ENCODE results near the gene DNAJC5.

DNAJC5 gene

GRCh38 chr20:63890616-63891015 is 4.3 kb upstream of the DNAJC5 start:
- Histone ChIP-seq H2BK120ac (ENCODE audit: low read depth, low read length) (no peak overlapping the region), H3K9ac (ENCODE audit: low read length) (no peak overlapping the region), H3K23ac (ENCODE audit: low read length) (no peak overlapping the region), H4K8ac (ENCODE audit: low read depth, low read length) (no peak overlapping the region), H3K27ac (ENCODE audit: low read depth, low read length) (no peak overlapping the region), H3K36me3 (ENCODE audit: control insufficient read depth, insufficient read depth, low read length) (peaks cover 9% of the 10 kb centered on the region), H3K18ac (ENCODE audit: low read length) (no peak overlapping the region), H2BK15ac (replicated peaks; ENCODE audit: low read depth) (no peak overlapping the region), H3K79me1 (ENCODE audit: low read length) (peaks cover under 1% of the 10 kb centered on the region), H3K27me3 (ENCODE audit: insufficient read depth, low read length, poor library complexity) (no peaks in the 10 kb centered on the region), H3K56ac (ENCODE audit: low read length) (no peak overlapping the region), H3K4me1 (ENCODE audit: control insufficient read depth, low read depth, low read length) (peaks cover 2% of the 10 kb centered on the region), H3K4me2 (ENCODE audit: low read length) (no peak overlapping the region), H2BK5ac (ENCODE audit: low read length) (no peak overlapping the region), H3K4me3 (ENCODE audit: low read length) (no peak overlapping the region), H2AK5ac (ENCODE audit: low read length) (no peak overlapping the region), H4K5ac (ENCODE audit: low read length) (no peak overlapping the region), H3K4ac (ENCODE audit: low read depth, low read length) (no peak overlapping the region), H3K79me2 (ENCODE audit: control insufficient read depth, insufficient read depth, low read length) (no peaks in the 10 kb centered on the region)
- DNase-seq: no peak
- no CpG with 5 or more reads among the region's 7 CpGs for WGBS (ENCODE audit: extremely low coverage, insufficient coverage, low lambda C conversion rate)

- no peaks in the 10 kb centered on the region for H3K27me3 ChIP-seq (ENCODE audit: insufficient read depth, low read length, poor library complexity)
- H3K79me2 ChIP-seq (ENCODE audit: control insufficient read depth, insufficient read depth, low read length): peaks cover 3% of the 10 kb centered on the region
- H3K79me1 ChIP-seq (ENCODE audit: low read length): peaks cover under 1% of the 10 kb centered on the region
- no peak overlapping the region for H3K27ac ChIP-seq (ENCODE audit: low read depth, low read length)
- H3K56ac ChIP-seq (ENCODE audit: low read length): no peak overlapping the region
- no peak overlapping the region for H3K4ac ChIP-seq (ENCODE audit: low read depth, low read length)
- H2BK120ac ChIP-seq (ENCODE audit: low read depth, low read length): no peak overlapping the region
- no peak overlapping the region for H4K5ac ChIP-seq (ENCODE audit: low read length)
- no peak overlapping the region for H2BK5ac ChIP-seq (ENCODE audit: low read length)
- peaks cover 9% of the 10 kb centered on the region for H3K36me3 ChIP-seq (ENCODE audit: control insufficient read depth, insufficient read depth, low read length)
- H3K23ac ChIP-seq (ENCODE audit: low read length): no peak overlapping the region
- H2AK5ac ChIP-seq (ENCODE audit: low read length): no peak overlapping the region
- WGBS (ENCODE audit: extremely low coverage, insufficient coverage, low lambda C conversion rate): no CpG with 5 or more reads among the region's 29 CpGs
- DNase-seq: peak; percentile 13
- no peak overlapping the region for H3K9ac ChIP-seq (ENCODE audit: low read length)
- H3K4me2 ChIP-seq (ENCODE audit: low read length): no peak overlapping the region
- no peak overlapping the region for H2BK15ac ChIP-seq (replicated peaks; ENCODE audit: low read depth)
- peaks cover 6% of the 10 kb centered on the region for H3K4me1 ChIP-seq (ENCODE audit: control insufficient read depth, low read depth, low read length)
- H4K8ac ChIP-seq (ENCODE audit: low read depth, low read length): no peak overlapping the region
- no peak overlapping the region for H3K18ac ChIP-seq (ENCODE audit: low read length)
- no peak overlapping the region for H3K4me3 ChIP-seq (ENCODE audit: low read length)
Observed at GRCh38 chr20:63891061-63892002, 3.6 kb upstream of the DNAJC5 start.

GRCh38 chr20:63892402-63892801 is 2.5 kb upstream of the DNAJC5 start:
- no peak for DNase-seq
- Histone ChIP-seq H3K4ac (ENCODE audit: low read depth, low read length) (no peak overlapping the region), H3K79me1 (ENCODE audit: low read length) (peaks cover 5% of the 10 kb centered on the region), H3K56ac (ENCODE audit: low read length) (no peak overlapping the region), H3K27me3 (ENCODE audit: insufficient read depth, low read length, poor library complexity) (no peaks in the 10 kb centered on the region), H3K18ac (ENCODE audit: low read length) (no peak overlapping the region), H2BK15ac (replicated peaks; ENCODE audit: low read depth) (no peak overlapping the region), H2BK5ac (ENCODE audit: low read length) (no peak overlapping the region), H3K79me2 (ENCODE audit: control insufficient read depth, insufficient read depth, low read length) (peaks cover 9% of the 10 kb centered on the region), H3K9ac (ENCODE audit: low read length) (no peak overlapping the region), H3K4me1 (ENCODE audit: control insufficient read depth, low read depth, low read length) (peaks cover 8% of the 10 kb centered on the region), H3K36me3 (ENCODE audit: control insufficient read depth, insufficient read depth, low read length) (peaks cover 9% of the 10 kb centered on the region), H3K4me2 (ENCODE audit: low read length) (no peak overlapping the region), H4K5ac (ENCODE audit: low read length) (no peak overlapping the region), H3K23ac (ENCODE audit: low read length) (no peak overlapping the region), H3K27ac (ENCODE audit: low read depth, low read length) (no peak overlapping the region), H2AK5ac (ENCODE audit: low read length) (no peak overlapping the region), H2BK120ac (ENCODE audit: low read depth, low read length) (no peak overlapping the region), H3K4me3 (ENCODE audit: low read length) (no peak overlapping the region), H4K8ac (ENCODE audit: low read depth, low read length) (no peak overlapping the region)
- no CpG with 5 or more reads among the region's 7 CpGs for WGBS (ENCODE audit: extremely low coverage, insufficient coverage, low lambda C conversion rate)

- no peaks in the 10 kb centered on the region for H3K27me3 ChIP-seq (ENCODE audit: insufficient read depth, low read length, poor library complexity)
- H3K23ac ChIP-seq (ENCODE audit: low read length): peak overlapping the region; percentile 89
- H3K4me1 ChIP-seq (ENCODE audit: control insufficient read depth, low read depth, low read length): peaks cover 8% of the 10 kb centered on the region
- H3K4me3 ChIP-seq (ENCODE audit: low read length): no peak overlapping the region
- no CpG with 5 or more reads among the region's 6 CpGs for WGBS (ENCODE audit: extremely low coverage, insufficient coverage, low lambda C conversion rate)
- no peak overlapping the region for H4K8ac ChIP-seq (ENCODE audit: low read depth, low read length)
- no peak overlapping the region for H2AK5ac ChIP-seq (ENCODE audit: low read length)
- H3K9ac ChIP-seq (ENCODE audit: low read length): peak overlapping the region; percentile 55
- no peak overlapping the region for H3K18ac ChIP-seq (ENCODE audit: low read length)
- peaks cover 18% of the 10 kb centered on the region for H3K79me2 ChIP-seq (ENCODE audit: control insufficient read depth, insufficient read depth, low read length)
- H3K4me2 ChIP-seq (ENCODE audit: low read length): peak overlapping the region; percentile 96
- no peak overlapping the region for H4K5ac ChIP-seq (ENCODE audit: low read length)
- H2BK5ac ChIP-seq (ENCODE audit: low read length): no peak overlapping the region
- H2BK15ac ChIP-seq (replicated peaks; ENCODE audit: low read depth): no peak overlapping the region
- no peak overlapping the region for H3K27ac ChIP-seq (ENCODE audit: low read depth, low read length)
- peaks cover 5% of the 10 kb centered on the region for H3K36me3 ChIP-seq (ENCODE audit: control insufficient read depth, insufficient read depth, low read length)
- H3K4ac ChIP-seq (ENCODE audit: low read depth, low read length): no peak overlapping the region
- peaks cover 13% of the 10 kb centered on the region for H3K79me1 ChIP-seq (ENCODE audit: low read length)
- no peak overlapping the region for H2BK120ac ChIP-seq (ENCODE audit: low read depth, low read length)
- H3K56ac ChIP-seq (ENCODE audit: low read length): peak overlapping the region; percentile 60
- DNase-seq: no peak
Observed at GRCh38 chr20:63893999-63894357, 948 bp upstream of the DNAJC5 start.

GRCh38 chr20:63895202-63895951 is 451 bp downstream of the DNAJC5 start:
- Histone ChIP-seq H3K23ac (ENCODE audit: low read length) (no peak overlapping the region), H3K79me1 (ENCODE audit: low read length) (peaks cover 13% of the 10 kb centered on the region), H3K4ac (ENCODE audit: low read depth, low read length) (peak overlapping the region; percentile 88), H2AK5ac (ENCODE audit: low read length) (no peak overlapping the region), H3K79me2 (ENCODE audit: control insufficient read depth, insufficient read depth, low read length) (peaks cover 18% of the 10 kb centered on the region), H4K8ac (ENCODE audit: low read depth, low read length) (peak overlapping the region; percentile 56), H3K4me1 (ENCODE audit: control insufficient read depth, low read depth, low read length) (peaks cover 8% of the 10 kb centered on the region), H3K56ac (ENCODE audit: low read length) (peak overlapping the region; percentile 46), H3K27me3 (ENCODE audit: insufficient read depth, low read length, poor library complexity) (no peaks in the 10 kb centered on the region), H3K4me2 (ENCODE audit: low read length) (peak overlapping the region; percentile 60), H4K5ac (ENCODE audit: low read length) (no peak overlapping the region), H2BK120ac (ENCODE audit: low read depth, low read length) (no peak overlapping the region), H3K18ac (ENCODE audit: low read length) (peak overlapping the region; percentile 53), H3K4me3 (ENCODE audit: low read length) (peak overlapping the region; percentile 39), H3K9ac (ENCODE audit: low read length) (peak overlapping the region; percentile 66), H2BK5ac (ENCODE audit: low read length) (no peak overlapping the region), H3K27ac (ENCODE audit: low read depth, low read length) (no peak overlapping the region), H3K36me3 (ENCODE audit: control insufficient read depth, insufficient read depth, low read length) (peaks cover 5% of the 10 kb centered on the region), H2BK15ac (replicated peaks; ENCODE audit: low read depth) (no peak overlapping the region)
- no peak for DNase-seq
- WGBS (ENCODE audit: extremely low coverage, insufficient coverage, low lambda C conversion rate): no CpG with 5 or more reads among the region's 87 CpGs
